WI38 (cell line): ENCODE results near the gene MS4A1.
"Not testable (repeated sequence)": the region's sequence is repeated elsewhere in the genome, so short reads cannot be mapped to it uniquely, and the experiment has no call there.

Experiments used
- H3K4me3 ChIP-seq: 2 replicates; pipeline ENCODE4 v1.5.1; 2011; ENCODE audit warnings: low read depth, mild to moderate bottlenecking, control low read depth, low read length
- TF ChIP-seq, protein P1 (sequence below): IDR thresholded peaks from 2 replicates; pipeline ENCODE4 v1.5.1; 2012; ENCODE audit warnings: low read depth, mild to moderate bottlenecking, control low read depth, low read length

The MS4A1 gene

DNA sequence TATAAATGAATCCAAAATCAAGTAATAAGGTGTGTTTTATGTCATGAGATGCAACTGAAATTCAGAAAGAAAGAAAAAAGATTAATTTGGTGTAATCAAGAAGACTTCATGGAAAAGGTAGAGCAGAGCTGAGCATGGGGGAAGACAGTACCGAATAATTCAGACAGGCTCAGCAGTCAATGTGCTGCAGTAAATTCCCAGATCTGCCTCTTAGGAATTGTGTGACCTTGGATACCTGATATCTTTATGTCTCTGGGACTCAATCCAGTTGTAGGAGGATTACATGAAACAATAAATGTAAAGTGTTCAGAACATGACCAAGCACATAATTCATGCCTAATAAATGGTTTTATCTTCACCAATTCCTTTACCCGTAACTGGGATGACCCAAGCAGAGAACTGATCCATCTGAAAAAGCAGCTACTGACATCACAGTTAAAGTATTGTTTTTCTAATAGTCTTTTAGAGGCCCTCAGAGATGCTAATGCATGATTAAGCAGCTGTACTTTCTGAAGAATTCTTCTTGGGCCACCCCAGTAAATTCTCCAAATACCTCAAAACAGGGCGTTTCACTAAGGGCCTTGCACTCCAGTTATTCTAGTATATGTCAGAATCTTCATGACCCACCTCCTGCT, 44.7 kb downstream of the MS4A1 start:
- TF ChIP-seq, protein P1, sequence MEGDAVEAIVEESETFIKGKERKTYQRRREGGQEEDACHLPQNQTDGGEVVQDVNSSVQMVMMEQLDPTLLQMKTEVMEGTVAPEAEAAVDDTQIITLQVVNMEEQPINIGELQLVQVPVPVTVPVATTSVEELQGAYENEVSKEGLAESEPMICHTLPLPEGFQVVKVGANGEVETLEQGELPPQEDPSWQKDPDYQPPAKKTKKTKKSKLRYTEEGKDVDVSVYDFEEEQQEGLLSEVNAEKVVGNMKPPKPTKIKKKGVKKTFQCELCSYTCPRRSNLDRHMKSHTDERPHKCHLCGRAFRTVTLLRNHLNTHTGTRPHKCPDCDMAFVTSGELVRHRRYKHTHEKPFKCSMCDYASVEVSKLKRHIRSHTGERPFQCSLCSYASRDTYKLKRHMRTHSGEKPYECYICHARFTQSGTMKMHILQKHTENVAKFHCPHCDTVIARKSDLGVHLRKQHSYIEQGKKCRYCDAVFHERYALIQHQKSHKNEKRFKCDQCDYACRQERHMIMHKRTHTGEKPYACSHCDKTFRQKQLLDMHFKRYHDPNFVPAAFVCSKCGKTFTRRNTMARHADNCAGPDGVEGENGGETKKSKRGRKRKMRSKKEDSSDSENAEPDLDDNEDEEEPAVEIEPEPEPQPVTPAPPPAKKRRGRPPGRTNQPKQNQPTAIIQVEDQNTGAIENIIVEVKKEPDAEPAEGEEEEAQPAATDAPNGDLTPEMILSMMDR: no peak
- no peak overlapping the region for H3K4me3 ChIP-seq

DNA sequence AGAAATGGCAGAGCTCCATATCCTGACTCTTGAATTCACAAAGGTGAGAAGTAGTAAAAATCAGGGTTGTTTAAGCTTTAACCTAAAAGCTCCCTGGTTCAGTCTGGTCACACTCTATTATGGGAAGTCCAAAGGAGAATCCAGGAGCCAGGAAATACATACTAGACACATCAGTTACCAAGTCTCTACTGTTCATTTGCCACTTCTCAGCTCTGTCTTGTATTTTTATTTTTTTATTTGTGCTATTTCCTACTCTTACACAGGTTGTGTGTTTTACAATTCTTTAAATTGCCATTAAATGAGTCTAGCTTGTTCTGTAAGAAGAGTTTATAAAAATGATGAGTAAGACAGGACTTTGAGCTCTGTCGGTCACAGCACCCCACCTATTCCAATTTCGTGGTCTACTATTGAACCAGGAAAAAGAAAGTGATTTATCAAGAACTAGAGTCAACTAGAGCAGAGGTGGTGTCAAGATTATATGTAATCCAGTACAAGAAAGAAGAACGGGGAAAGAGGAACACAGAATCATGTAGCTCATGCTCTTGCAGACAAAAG, 46.7 kb downstream of the MS4A1 start:
- TF ChIP-seq, protein P1: no peak
- H3K4me3 ChIP-seq: no peak overlapping the region

DNA sequence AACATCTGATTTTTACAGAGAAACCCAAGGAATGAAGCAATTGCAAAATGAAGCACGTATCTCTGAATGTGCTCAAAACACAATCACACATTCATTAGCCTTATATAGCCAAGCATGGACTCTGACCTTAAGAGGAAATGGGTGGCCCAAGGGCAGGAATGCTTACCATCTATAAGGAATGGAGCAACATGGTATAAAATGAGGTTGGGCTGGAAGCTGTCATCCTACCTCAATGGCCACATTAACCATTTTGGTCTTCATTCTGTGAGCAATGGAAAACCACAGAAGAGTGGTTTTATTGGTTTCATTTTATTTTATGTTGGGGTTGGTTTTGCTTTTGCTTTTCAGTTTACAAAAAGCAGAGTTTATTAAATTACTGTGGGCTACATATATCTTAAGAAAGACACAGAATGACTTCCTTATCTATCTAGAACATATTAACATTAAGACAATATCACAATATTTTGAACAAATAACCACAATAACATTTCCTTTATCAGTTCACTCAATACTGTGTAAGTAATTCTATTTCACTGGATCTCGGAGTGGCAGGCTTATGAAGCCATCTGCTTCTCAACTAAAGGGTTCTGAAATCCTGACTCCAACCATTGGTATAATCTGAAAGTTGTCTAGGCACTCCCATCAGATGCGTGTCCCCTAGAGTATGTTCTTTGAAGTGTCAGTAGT, 48.7 kb downstream of the MS4A1 start:
- TF ChIP-seq, protein P1: no peak
- no peak overlapping the region for H3K4me3 ChIP-seq

DNA sequence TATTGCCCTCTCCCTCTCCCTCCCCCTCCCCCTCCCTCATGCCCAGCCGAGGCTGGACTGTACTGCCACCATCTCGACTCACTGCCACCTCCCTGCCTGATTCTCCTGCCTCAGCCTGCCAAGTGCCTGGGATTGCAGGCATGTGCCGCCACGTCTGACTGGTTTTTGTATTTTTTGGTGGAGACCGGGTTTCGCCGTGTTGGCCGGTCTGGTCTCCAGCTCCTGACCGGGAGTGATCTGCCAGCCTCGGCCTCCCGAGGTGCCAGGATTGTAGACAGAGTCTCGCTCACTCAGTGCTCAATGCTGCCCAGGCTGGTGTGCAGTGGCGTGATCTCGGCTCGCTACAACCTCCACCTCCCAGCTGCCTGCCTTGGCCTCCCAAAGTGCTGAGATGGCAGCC, 54.0 kb downstream of the MS4A1 start:
- H3K4me3 ChIP-seq: not testable (repeated sequence)

DNA sequence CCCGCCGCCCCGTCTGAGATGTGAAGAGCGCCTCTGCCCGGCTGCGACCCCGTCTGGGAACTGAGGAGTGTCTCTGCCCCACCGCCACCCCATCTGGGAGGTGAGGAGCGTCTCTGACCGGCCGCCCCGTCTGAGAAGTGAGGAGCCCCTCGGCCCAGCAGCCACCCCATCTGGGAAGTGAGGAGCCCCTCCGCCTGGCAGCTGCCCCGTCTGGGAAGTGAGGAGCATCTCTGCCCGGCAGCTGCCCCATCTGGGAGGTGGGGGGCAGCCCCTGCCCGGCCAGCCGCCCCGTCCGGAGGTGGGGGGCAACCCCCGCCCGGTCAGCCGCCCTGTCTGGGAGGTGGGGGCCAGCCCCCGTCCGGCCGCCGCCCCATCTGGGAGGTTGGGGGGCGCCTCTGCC, 54.6 kb downstream of the MS4A1 start:
- not testable (repeated sequence) for H3K4me3 ChIP-seq

DNA sequence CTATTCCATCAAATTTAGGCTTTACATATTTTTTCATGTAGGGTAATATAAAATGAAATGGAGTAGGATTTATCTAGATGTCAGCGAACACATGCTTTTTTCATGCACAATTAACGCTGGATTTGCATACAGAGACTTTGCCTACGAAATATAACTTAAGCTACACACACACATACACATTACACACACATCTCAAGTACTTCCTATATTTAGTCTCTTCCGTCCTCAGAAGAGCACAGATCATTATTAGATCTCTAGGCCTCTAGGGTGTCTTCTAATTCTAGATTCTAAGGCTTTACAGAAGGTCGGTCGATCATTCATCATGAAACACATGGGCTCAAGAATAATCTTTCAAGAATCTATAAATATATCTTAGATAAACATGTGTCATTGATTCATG, 55.7 kb downstream of the MS4A1 start:
- TF ChIP-seq, protein P1: no peak
- H3K4me3 ChIP-seq: no peak overlapping the region

DNA sequence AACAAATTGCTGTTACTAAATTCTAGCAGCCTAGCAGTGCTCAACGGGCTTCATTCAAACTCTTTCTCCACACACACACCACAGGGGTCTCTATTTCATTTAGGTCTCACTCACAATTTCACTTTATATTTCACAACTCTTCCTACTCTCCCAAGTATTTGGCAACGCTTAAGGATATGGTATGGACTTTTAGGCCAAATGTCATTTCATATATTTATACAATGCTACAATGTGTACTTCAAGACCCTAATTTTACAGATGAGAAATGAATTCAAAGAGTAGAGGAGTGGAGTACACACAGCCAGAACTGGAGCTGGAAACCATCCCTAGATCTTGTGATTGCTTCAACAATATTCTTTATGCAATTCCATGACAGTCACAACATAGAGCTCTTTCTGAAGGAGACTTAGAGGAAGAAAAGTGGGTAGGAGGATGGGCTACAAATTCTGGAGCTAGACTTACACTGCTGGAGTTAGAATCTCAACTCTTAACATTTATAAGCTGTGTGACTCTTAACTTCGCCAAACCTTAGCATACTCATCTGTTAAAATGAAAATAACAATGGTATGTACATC, 57.1 kb downstream of the MS4A1 start:
- TF ChIP-seq, protein P1: no peak
- H3K4me3 ChIP-seq: no peak overlapping the region
